Uterus (tissue), 4 donors: ENCODE results near the gene ROCK2. TPM values are rescaled to one million over a fixed set of nuclear protein-coding genes. Genes with fewer than 3 reads are reported as not detected.
"Not testable (repeated sequence)": the region's sequence is repeated elsewhere in the genome, so short reads cannot be mapped to it uniquely, and the experiment has no call there.

Experiments used
- DNase-seq, 2 donors: peaks; one replicate each; pipeline ENCODE4 v3.0.0-alpha.2; 2019 to 2020
- H3K27ac ChIP-seq, 2 donors: fragments of 200-600 bp; sonication (generic); 1 replicate in 1 of 2; 2 replicates in 1 of 2; pipeline ENCODE4 v1.5.1; 2016 to 2018
- H3K27me3 ChIP-seq, 2 donors: fragments of 200-600 bp; sonication (generic); one replicate each; pipeline ENCODE4 v1.5.1; 2018 to 2019; ENCODE audit warnings: control low read depth in 1 of 2
- H3K36me3 ChIP-seq, 2 donors: fragments of 200-600 bp; sonication (generic); one replicate each; pipeline ENCODE4 v1.5.1; 2019; ENCODE audit warnings: control low read depth in 1 of 2
- H3K4me1 ChIP-seq, 2 donors: fragments of 200-600 bp; sonication (generic); one replicate each; pipeline ENCODE4 v1.5.1; 2018 to 2019; ENCODE audit warnings: control low read depth in 1 of 2
- H3K4me3 ChIP-seq, 2 donors: fragments of 200-600 bp; sonication (generic); 1 replicate in 1 of 2; 2 replicates in 1 of 2; pipeline ENCODE4 v1.5.1; 2018 to 2019; ENCODE audit warnings: mild to moderate bottlenecking in 1 of 2
- H3K9me3 ChIP-seq, 2 donors: fragments of 200-600 bp; sonication (generic); one replicate each; pipeline ENCODE4 v1.5.1; 2019; ENCODE audit warnings: control low read depth in 1 of 2
- POLR2A ChIP-seq, 2 donors: fragments of 450-650 bp; IDR thresholded peaks; one replicate each; pipeline ENCODE4 v1.6.1; 2016; ENCODE audit warnings: antibody characterized with exemption in 2 of 2, mild to moderate bottlenecking in 1 of 2, moderate library complexity in 1 of 2
- intact Hi-C: fragments of 100-400 bp; cut with DNase I; formaldehyde crosslinking; loops from one replicate; pipeline ENCODE4 v1.15.1; 2023; ENCODE audit warnings: low total_unique reads
- total RNA-seq, 4 donors: library from RNA; depleted of rRNA in 3 of 4; stranded (reverse); fragments of >200 nt in 3 of 4; gene quantifications; one replicate each; pipeline versions ENCODE4 v1.1.0 to v1.2.4, GENCODE V29; 2014 to 2023
- TF ChIP-seq, protein P1 (sequence below), 4 experiments: fragments of 200-600 bp in 2 of 4; fragments of 450-650 bp in 2 of 4; sonication (generic) in 2 of 4; IDR thresholded peaks; one replicate each; pipeline ENCODE4 v1.5.1; 2016 to 2019; ENCODE audit warnings: antibody characterized with exemption in 4 of 4, mild to moderate bottlenecking in 2 of 4, moderate library complexity in 1 of 4
- donor health status: DM: yes; HTN: yes; CAD: no.

The ROCK2 gene
- total RNA-seq, 4 donors from 2014 or later: 78.5 to 143 (median 122) TPM

DNA sequence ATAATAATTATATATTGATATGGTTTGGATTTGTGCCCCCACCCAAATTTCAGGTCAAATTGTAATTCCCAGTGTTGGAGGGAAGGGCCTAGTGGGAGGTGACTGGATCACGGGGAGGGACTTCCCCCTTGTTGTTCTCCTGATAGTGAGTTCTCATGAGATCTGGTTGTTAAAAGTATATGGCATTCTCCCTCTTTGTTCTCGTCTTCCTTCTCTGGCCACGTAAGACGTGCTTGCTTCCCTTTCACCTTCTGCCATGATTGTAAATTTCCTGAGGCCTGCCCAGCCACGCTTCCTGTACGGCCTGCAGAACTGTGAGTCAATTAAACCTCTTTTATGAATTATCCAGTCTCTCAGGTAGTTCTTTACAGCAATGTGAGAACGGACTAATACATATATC, 88.3 kb downstream of the ROCK2 start:
- Histone ChIP-seq H3K27me3 (no peaks in the 10 kb centered on the region), H3K9me3 (no peaks in the 10 kb centered on the region), H3K4me1 (no peaks in the 10 kb centered on the region), H3K36me3 (no peaks in the 10 kb centered on the region), H3K27ac (no peak overlapping the region), H3K4me3 (no peak overlapping the region)
- TF ChIP-seq POLR2A (IDR thresholded peaks at IDR 0.05): no peak
- TF ChIP-seq, protein P1, sequence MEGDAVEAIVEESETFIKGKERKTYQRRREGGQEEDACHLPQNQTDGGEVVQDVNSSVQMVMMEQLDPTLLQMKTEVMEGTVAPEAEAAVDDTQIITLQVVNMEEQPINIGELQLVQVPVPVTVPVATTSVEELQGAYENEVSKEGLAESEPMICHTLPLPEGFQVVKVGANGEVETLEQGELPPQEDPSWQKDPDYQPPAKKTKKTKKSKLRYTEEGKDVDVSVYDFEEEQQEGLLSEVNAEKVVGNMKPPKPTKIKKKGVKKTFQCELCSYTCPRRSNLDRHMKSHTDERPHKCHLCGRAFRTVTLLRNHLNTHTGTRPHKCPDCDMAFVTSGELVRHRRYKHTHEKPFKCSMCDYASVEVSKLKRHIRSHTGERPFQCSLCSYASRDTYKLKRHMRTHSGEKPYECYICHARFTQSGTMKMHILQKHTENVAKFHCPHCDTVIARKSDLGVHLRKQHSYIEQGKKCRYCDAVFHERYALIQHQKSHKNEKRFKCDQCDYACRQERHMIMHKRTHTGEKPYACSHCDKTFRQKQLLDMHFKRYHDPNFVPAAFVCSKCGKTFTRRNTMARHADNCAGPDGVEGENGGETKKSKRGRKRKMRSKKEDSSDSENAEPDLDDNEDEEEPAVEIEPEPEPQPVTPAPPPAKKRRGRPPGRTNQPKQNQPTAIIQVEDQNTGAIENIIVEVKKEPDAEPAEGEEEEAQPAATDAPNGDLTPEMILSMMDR (IDR thresholded peaks at IDR 0.05): no peak
- intact Hi-C loops: no loop called here
- DNase-seq: no peak

DNA sequence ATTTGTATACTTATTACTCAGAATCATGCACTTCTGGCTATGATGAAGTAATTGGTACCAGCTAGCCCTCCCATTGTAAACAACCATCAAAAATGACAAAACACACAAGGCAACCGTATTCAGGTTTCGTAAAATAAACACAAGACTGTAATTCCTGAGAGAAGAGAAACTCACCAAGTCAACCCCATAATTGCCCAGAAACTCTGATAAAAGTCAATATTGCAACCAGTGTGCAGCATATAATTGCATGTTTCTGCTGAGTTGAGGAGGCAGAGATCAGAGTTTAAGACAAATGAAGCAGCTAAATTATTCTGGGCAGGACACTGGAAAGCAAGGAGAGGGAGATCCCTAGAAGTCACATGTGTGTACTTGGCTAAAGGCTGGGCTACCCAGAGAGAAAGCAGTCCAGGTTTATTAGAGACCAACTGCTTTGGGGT, 90.3 kb downstream of the ROCK2 start:
- no peak for DNase-seq
- H3K27ac ChIP-seq: no peak overlapping the region
- H3K27me3 ChIP-seq: no peaks in the 10 kb centered on the region
- intact Hi-C loops: no loop called here
- H3K9me3 ChIP-seq: no peaks in the 10 kb centered on the region
- no peak overlapping the region for H3K4me3 ChIP-seq
- H3K36me3 ChIP-seq: no peaks in the 10 kb centered on the region
- no peaks in the 10 kb centered on the region for H3K4me1 ChIP-seq
- TF ChIP-seq, protein P1 (IDR thresholded peaks at IDR 0.05): no peak
- no peak for TF ChIP-seq POLR2A (IDR thresholded peaks at IDR 0.05)

DNA sequence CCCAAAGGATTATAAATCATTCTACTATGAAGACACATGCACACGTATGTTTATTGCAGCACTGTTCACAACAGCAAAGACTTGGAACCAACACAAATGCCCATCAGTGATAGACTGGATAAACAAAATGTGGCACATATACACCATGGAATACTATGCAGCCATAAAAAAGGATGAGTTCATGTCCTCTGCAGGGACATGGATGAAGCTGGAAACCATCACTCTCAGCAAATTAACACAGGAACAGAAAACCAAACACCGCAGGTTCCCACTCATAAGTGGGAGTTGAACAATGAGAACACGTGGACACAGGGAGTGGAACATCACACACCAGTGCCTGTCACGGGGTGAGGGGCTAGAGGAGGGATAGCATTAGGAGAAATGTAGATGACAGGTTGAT, 92.0 kb downstream of the ROCK2 start:
- H3K27ac ChIP-seq, intact Hi-C loops, H3K9me3 ChIP-seq, H3K36me3 ChIP-seq, H3K4me3 ChIP-seq, DNase-seq, H3K4me1 ChIP-seq, H3K27me3 ChIP-seq: not testable (repeated sequence)

DNA sequence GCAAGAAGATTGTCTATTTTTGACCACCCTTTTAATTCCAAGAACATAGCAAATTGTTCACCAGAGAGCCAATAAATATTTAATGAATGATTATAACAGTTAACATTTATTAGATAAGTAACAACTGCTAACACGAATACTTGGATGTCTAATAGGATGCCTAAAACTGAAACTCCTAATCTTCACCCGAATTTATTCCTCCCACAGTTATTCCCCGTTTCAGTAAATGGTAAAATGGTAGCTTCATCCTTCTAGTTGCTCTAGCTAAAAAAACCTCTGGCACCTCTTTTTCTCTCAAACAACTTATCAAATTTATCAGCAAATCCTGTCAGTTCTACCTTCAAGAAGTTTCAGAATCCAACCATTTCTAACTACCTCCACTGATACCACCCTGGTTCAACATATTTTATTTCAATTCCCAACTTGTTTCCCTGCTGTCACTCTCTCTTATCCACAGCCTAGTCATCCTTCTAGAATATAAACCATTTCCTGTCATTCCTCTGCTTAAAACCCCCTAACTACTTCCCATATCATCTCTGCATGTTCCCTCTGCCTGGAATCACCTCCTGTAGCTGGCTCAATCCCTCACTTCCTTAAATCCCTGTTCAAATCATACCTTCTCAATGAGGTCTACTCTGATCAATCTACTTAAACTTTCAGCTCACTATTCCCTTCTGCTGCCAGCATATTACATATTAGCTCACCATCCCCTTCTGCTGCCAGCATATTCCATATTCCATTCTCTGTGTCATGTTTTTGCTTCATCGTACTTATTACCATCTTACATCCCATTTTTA, 93.8 kb downstream of the ROCK2 start:
- intact Hi-C loops: no loop called here
- Histone ChIP-seq H3K9me3 (no peaks in the 10 kb centered on the region), H3K27ac (no peak overlapping the region), H3K4me1 (peaks cover 0 to 6% of the 10 kb centered on the region in 2 donors), H3K36me3 (no peaks in the 10 kb centered on the region), H3K4me3 (no peak overlapping the region), H3K27me3 (no peaks in the 10 kb centered on the region)
- no peak for DNase-seq
- TF ChIP-seq, protein P1 (IDR thresholded peaks at IDR 0.05): no peak
- TF ChIP-seq POLR2A (IDR thresholded peaks at IDR 0.05): no peak

DNA sequence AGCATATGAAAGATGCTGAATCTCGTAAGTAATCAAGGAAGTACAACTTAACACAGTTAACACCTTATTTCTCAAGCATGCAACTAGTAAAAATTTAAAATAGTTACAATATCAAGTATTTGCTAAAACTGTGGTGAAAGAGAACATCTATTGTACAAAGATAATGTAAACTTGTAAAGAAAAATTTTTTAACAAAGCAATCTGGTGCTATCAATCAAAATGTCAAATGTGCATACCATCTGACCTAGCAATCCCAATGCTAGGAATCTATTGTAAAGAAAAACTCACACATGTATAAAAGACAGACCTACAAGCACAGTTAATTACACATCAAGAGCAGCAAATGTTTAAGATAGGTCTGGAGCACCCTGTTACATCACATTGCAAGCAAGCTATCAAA, 99.1 kb downstream of the ROCK2 start:
- TF ChIP-seq, protein P1 (IDR thresholded peaks at IDR 0.05): no peak
- TF ChIP-seq POLR2A (IDR thresholded peaks at IDR 0.05): no peak
- H3K9me3 ChIP-seq: no peaks in the 10 kb centered on the region
- H3K27ac ChIP-seq: no peak overlapping the region
- H3K27me3 ChIP-seq: no peaks in the 10 kb centered on the region
- H3K4me3 ChIP-seq: no peak overlapping the region
- no peaks in the 10 kb centered on the region for H3K36me3 ChIP-seq
- intact Hi-C loops: no loop called here
- peaks cover 0 to 6% of the 10 kb centered on the region in 2 donors for H3K4me1 ChIP-seq
- DNase-seq: no peak
